GM18519 (cell line): ENCODE measurements around the gene NKD2.

Source experiments
- ATAC-seq: cut with Tn5 transposase; IDR thresholded peaks from one replicate; pipeline ENCODE4 v1.9.1; 2021; ENCODE audit warnings: mild to moderate bottlenecking, moderate library complexity; ENCODE audit not compliant: unreplicated experiment, low FRiP score

The NKD2 gene

GRCh38 chr5:978054-978453 is 30.5 kb upstream of the NKD2 start:
- ATAC-seq = no peak

GRCh38 chr5:978693-979092 is 29.9 kb upstream of the NKD2 start:
- no peak for ATAC-seq

GRCh38 chr5:979100-979817 is 29.3 kb upstream of the NKD2 start:
- ATAC-seq = no peak

DNA sequence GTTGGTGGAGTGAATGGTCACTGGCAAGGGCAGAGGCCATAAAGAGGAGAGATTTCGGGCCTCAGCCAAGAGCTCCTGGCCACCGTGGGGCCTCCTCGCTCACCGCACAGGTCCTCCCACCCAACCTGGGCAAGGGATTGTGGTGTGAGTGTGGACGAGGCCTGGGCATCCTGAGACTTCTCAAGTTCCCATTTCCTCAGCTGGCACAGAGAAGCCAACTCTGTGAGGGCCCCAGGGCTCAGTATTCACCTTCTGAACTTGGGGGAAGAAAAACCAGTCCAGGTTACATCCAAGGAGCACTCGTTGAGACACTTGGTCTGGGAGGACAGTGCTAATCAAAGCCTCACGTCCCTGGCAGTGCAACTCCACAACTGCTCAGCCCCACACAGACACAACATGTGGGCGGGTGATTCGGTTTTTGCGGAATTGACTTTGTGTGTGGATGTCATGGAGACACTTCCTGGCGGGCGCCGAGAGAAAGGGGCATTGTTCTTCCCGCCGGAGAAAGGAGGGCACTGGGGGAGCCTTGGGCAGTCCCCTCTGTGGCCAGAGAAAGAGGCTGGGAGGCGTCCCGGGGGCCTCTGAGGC is 28.5 kb upstream of the NKD2 start:
- no peak for ATAC-seq

GRCh38 chr5:980966-981365 is 27.6 kb upstream of the NKD2 start:
- no peak for ATAC-seq

DNA sequence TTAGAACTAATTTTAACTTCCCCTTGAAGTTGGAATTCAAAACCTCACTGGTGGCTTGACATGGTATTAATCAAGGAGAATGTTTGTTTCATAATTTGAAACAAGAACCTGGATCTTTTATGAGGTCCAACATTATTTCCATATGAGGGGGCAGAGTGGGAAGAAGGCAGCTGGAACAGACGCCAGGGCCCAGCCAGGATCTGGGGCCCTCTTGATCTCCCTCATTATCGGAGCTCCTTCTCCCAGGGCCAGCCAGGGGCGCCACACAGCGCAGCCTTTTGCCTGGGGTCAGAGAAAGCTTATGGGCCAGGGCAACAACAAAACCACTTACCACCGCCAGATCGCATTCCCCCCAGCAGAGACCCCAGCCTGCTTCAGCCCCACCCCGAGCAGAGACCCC is 27.1 kb upstream of the NKD2 start:
- ATAC-seq = no peak

DNA sequence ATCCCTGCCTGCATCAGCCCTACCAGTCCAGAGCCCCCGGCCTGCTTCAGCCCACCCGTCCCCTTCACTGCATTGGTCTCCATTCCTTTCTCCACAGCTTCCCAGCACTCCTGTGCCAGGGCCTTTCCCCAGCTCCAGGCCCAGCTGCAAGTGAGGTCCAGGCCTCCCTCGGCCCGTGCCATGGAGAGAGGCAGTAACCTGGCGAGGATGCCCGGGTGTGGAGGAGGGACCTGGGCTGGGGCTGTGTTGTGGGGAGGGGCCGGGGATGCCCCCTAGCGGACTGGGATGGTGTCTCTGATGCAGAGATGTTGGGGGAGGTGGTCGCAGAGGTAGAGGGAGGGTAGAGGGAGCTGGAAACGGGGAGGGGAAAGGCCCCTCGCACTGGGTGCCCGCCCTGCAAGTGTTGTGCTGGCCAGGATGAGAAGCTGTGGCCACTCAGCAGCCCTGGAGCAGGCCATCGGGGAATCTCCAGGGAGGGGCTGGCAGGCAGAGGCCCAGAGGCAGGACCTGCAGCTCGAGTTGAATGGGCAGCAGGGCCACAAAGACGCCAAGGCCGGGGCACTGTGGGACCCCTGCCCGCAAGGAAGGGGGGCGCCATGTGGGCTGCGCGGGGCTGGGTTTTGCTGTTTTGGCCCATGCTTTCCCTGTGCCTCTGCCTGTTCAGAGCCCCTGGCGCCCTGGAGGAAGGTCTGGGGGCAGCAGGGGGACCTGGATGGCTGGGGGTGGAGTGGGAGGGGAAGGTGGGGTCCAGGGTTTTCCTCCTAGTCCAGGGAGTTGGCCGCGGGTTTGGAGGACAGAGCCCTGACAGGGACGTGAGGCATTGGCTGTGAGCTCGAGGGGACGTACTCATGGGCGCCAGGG is 26.0 kb upstream of the NKD2 start:
- no peak for ATAC-seq

GRCh38 chr5:983238-983524 is 25.4 kb upstream of the NKD2 start:
- ATAC-seq = no peak

DNA sequence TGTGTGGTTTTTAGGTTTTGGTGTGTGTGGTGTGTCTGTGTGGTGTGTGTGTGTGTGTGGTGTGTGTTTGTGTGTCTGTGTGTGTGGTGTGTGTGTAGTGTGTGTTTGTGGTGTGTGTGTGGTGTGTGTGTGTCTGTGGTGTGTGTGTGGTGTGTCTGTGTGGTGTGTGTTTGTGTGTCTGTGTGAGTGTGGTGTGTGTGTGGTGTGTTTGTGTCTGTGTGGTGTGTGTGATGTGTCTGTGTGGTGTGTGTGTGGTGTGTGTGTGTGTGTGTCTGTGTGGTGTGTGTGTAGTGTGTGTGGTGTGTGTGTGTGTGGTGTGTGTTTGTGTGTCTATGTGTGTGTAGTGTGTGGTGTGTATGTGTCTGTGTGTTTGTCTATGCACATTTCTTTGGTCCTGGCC is 25.0 kb upstream of the NKD2 start:
- no peak for ATAC-seq

- no peak for ATAC-seq
Measured at GRCh38 chr5:984774-985173, 23.8 kb upstream of the NKD2 start.

DNA sequence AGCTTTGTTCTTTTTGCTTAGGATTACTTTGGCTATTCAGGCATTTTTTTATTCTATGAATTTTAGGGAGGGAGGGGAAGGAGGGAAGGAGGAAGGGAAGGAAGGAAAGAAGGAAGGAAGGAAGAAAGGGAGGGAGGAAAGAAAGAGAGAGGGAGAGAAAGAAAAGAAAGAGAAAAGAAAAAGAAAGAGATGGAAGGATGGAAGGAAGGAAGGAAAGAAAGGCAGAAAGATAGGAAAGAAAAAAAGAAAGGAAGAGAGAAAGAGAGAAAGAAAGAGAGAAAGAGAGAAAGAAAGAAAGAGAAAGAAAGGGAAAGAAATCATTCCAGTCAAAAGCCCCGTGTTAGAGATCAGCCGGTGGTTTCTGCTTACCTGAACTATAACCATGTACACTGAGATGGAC is 20.8 kb upstream of the NKD2 start:
- no peak for ATAC-seq

- no peak for ATAC-seq
Measured at GRCh38 chr5:988322-988721, 20.3 kb upstream of the NKD2 start.

DNA sequence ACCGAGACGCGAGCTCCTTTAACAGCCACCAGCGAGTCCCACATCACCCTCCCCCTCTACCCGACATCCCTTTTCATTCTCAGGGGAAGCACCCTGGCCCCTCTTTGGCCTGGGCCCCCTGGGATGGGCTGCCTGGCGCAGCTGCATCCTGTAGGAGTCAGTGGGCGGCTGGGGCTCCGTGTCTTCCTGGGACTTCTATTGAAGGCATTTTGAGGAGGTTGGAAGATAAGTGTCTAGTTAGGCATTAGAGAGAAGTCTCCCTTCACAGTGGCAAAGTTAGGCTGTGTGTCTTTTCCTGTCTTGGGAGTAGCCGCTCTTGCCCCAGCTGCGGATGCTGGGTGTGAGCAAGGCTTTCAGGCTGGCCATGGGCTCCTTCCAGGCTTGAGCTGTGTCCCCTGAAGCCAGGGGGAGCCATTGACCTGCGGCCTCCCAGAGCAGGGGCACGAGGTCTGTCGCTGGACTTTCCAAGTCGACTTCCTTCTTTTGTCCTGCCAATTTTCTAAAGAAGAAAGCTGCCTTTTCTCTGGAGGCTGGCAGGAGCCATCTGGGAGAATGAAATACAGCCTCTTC is 18.6 kb upstream of the NKD2 start:
- ATAC-seq = no peak

GRCh38 chr5:991472-992267 is 16.9 kb upstream of the NKD2 start:
- no peak for ATAC-seq

DNA sequence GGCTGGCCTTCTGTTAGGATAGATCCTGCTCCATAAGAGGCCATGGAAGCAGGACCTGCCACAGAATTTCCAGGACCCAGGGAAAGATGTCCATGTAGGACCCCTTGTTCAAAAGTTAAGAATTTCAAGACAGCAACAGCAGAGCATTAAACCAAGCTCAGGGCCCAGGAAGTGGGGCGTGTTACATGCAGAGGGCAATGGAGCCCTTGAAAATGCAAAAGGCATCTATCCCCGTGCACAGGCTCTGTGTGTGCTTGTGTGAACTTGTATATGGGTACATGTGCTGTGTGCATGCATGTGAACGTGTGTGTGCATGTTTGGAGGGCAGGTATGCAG is 14.4 kb upstream of the NKD2 start:
- no peak for ATAC-seq

- ATAC-seq = no peak
Measured at GRCh38 chr5:994821-995220, 13.8 kb upstream of the NKD2 start.

DNA sequence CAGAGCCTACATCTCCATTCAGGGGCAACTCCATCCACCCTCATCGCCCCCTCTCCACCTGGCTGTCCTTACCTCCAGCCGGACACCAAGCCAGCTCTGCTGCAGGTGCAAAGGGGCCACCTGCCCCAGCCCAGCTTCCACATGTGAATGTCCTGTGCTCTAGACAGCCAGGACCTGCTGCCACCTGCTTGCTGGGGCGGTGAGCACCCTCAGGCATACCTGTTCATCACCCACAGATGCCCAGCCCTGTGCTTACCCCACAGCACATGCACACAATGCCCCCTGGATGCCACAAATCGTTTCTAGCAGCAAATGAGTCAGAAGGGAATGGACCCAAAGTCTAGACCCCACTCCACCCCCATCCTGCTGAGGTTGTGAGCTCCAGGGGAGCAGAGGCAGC is 13.3 kb upstream of the NKD2 start:
- ATAC-seq = no peak

GRCh38 chr5:997001-997474 is 11.6 kb upstream of the NKD2 start:
- ATAC-seq = no peak

DNA sequence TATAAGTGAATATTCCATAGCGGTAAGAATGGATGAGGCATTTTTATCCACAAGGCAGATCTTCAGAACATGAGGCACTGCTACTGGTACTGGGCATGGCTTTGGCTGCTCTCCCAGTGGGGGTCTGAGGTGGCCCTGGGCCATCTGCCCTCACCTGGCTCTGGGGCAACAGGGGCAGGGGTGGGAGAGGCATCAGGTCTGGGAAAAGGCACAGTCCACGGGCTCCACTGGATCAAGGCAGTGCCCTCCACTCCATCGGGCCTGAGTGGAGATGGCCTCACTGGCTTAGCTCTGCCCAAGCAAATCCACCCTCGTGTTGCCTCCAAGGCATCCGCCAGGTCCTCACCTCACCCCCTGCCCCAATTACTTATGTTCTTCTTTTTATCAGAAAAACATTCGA is 10.9 kb upstream of the NKD2 start:
- ATAC-seq = no peak

GRCh38 chr5:998246-999031 is 10.2 kb upstream of the NKD2 start:
- no peak for ATAC-seq
